T-helper 9 cell (primary cell): ENCODE data around the gene ZNF90.
"Not testable (repeated sequence)": the region's sequence is repeated elsewhere in the genome, so short reads cannot be mapped to it uniquely, and the experiment has no call there.

Experiments
- DNase-seq: peaks from one replicate; pipeline ENCODE4 v3.0.0-alpha.2; 2020

The ZNF90 gene

GRCh38 chr19:20103091-20103740 is 25.4 kb downstream of the ZNF90 start:
- DNase-seq, result no peak

GRCh38 chr19:20107301-20107700 is 29.5 kb downstream of the ZNF90 start:
- no peak for DNase-seq

- DNase-seq, result not testable (repeated sequence)
Observed at GRCh38 chr19:20118064-20118839, 40.5 kb downstream of the ZNF90 start.

GRCh38 chr19:20124879-20125278 is 47.1 kb downstream of the ZNF90 start:
- no peak for DNase-seq

- not testable (repeated sequence) for DNase-seq
Observed at GRCh38 chr19:20132933-20133332, 55.1 kb downstream of the ZNF90 start.

GRCh38 chr19:20137714-20138113 is 59.9 kb downstream of the ZNF90 start:
- not testable (repeated sequence) for DNase-seq

GRCh38 chr19:20151617-20152145 is 73.9 kb downstream of the ZNF90 start:
- DNase-seq, result no peak

GRCh38 chr19:20152506-20152905 is 74.7 kb downstream of the ZNF90 start:
- not testable (repeated sequence) for DNase-seq

GRCh38 chr19:20153281-20153680 is 75.5 kb downstream of the ZNF90 start:
- no peak for DNase-seq

GRCh38 chr19:20154636-20155035 is 76.8 kb downstream of the ZNF90 start:
- no peak for DNase-seq

GRCh38 chr19:20162821-20163220 is 85.0 kb downstream of the ZNF90 start:
- peak; percentile 14 for DNase-seq

GRCh38 chr19:20164456-20164855 is 86.7 kb downstream of the ZNF90 start:
- DNase-seq, result no peak

GRCh38 chr19:20165971-20166592 is 88.3 kb downstream of the ZNF90 start:
- no peak for DNase-seq

- peak; percentile 88 for DNase-seq
Observed at GRCh38 chr19:20167020-20167644, 89.3 kb downstream of the ZNF90 start, which contains the start of gene ZNF486. Gene ZNF486 (plus strand): TSS chr19:20167214. CDS start chr19:20167331, 117 bp downstream.

- DNase-seq, result no peak
Observed at GRCh38 chr19:20167651-20168122, 89.9 kb downstream of the ZNF90 start.
